Mesenchymal stem cell (in vitro differentiated cells and primary cell): ENCODE measurements around the gene SYNDIG1L.

ENCODE experiments used
- DNase-seq: peaks from one replicate; pipeline ENCODE4 v3.0.0-alpha.2; 2013
- H2AFZ ChIP-seq: one replicate; pipeline ENCODE4 v1.6.1; 2013; ENCODE audit warnings: low read depth, mild to moderate bottlenecking, control low read depth, inconsistent platforms, low read length, moderate library complexity
- H2AK5ac ChIP-seq: 2 replicates; pipeline ENCODE4 v1.6.1; 2013; ENCODE audit warnings: low read length, moderate library complexity, mild to moderate bottlenecking, inconsistent platforms; ENCODE audit not compliant: severe bottlenecking
- H2BK120ac ChIP-seq: one replicate; pipeline ENCODE4 v1.6.1; 2013; ENCODE audit warnings: low read depth, mild to moderate bottlenecking, inconsistent platforms, low read length, moderate library complexity
- H2BK12ac ChIP-seq, 2 experiments: one replicate each; pipeline ENCODE4 v1.6.1; 2013; ENCODE audit warnings: inconsistent platforms in 2 of 2, low read length in 2 of 2, mild to moderate bottlenecking in 2 of 2, moderate library complexity in 2 of 2, control low read depth in 1 of 2
- H2BK15ac ChIP-seq: one replicate; pipeline ENCODE4 v1.6.1; 2013; ENCODE audit warnings: mild to moderate bottlenecking, low read depth, inconsistent platforms; ENCODE audit not compliant: poor library complexity, severe bottlenecking
- H2BK5ac ChIP-seq: 2 replicates; pipeline ENCODE4 v1.6.1; 2013; ENCODE audit warnings: low read depth, mild to moderate bottlenecking, low read length, control low read depth, inconsistent platforms; ENCODE audit not compliant: poor library complexity, severe bottlenecking
- H3K14ac ChIP-seq, 2 experiments: one replicate each; pipeline ENCODE4 v1.6.1; 2013; ENCODE audit warnings: inconsistent platforms in 2 of 2, low read length in 2 of 2, control low read depth in 1 of 2, mild to moderate bottlenecking in 1 of 2, moderate library complexity in 1 of 2
- H3K18ac ChIP-seq, 2 experiments: one replicate each; pipeline ENCODE4 v1.6.1; 2013; ENCODE audit warnings: inconsistent platforms in 2 of 2, low read length in 2 of 2, control low read depth in 1 of 2, low read depth in 1 of 2, mild to moderate bottlenecking in 1 of 2
- H3K23ac ChIP-seq, 2 experiments: one replicate each; pipeline ENCODE4 v1.6.1; 2013; ENCODE audit warnings: inconsistent platforms in 2 of 2, low read length in 2 of 2, mild to moderate bottlenecking in 2 of 2, moderate library complexity in 2 of 2, control low read depth in 1 of 2
- H3K27ac ChIP-seq: 2 replicates; pipeline ENCODE4 v1.5.1; 2013; ENCODE audit warnings: mild to moderate bottlenecking, moderate library complexity, low read length, control low read depth, inconsistent platforms; ENCODE audit not compliant: poor library complexity, severe bottlenecking
- H3K27me3 ChIP-seq, 2 experiments: 2 replicates each; pipeline versions ENCODE4 v1.6.1 to v1.7.0; 2013; ENCODE audit warnings: low read length in 2 of 2, mild to moderate bottlenecking in 2 of 2, moderate library complexity in 2 of 2, control low read depth in 1 of 2, inconsistent platforms in 1 of 2; ENCODE audit not compliant: control insufficient read depth in 1 of 2, insufficient read depth in 1 of 2
- H3K36me3 ChIP-seq, 2 experiments: 2 replicates each; pipeline versions ENCODE4 v1.6.1 to v1.7.0; 2013; ENCODE audit warnings: low read length in 2 of 2, control low read depth in 1 of 2, inconsistent platforms in 1 of 2, low read depth in 1 of 2, mild to moderate bottlenecking in 1 of 2; ENCODE audit not compliant: insufficient read depth in 2 of 2, control insufficient read depth in 1 of 2
- H3K4ac ChIP-seq, 2 experiments: one replicate each; pipeline ENCODE4 v1.6.1; 2013; ENCODE audit warnings: inconsistent platforms in 2 of 2, low read length in 2 of 2, mild to moderate bottlenecking in 2 of 2, moderate library complexity in 2 of 2, control low read depth in 1 of 2, low read depth in 1 of 2
- H3K4me1 ChIP-seq: 2 replicates; pipeline ENCODE4 v1.6.1; 2013; ENCODE audit warnings: low read depth, low read length, control low read depth; ENCODE audit not compliant: control insufficient read depth, insufficient read depth
- H3K4me2 ChIP-seq: 2 replicates; pipeline ENCODE4 v1.6.1; 2013; ENCODE audit warnings: low read length, mild to moderate bottlenecking, inconsistent platforms; ENCODE audit not compliant: poor library complexity, severe bottlenecking
- H3K4me3 ChIP-seq, 2 experiments: 2 replicates each; pipeline versions ENCODE4 v1.5.1 to v1.7.0; 2013; ENCODE audit warnings: low read length in 2 of 2, mild to moderate bottlenecking in 2 of 2, control low read depth in 1 of 2, low read depth in 1 of 2; ENCODE audit not compliant: insufficient read depth in 1 of 2
- H3K79me1 ChIP-seq: replicated peaks from 2 replicates; pipeline ENCODE4 v1.6.1; 2013; ENCODE audit warnings: mild to moderate bottlenecking, control low read depth, low read length, inconsistent platforms; ENCODE audit not compliant: poor library complexity, severe bottlenecking
- H3K9ac ChIP-seq: 2 replicates; pipeline ENCODE4 v1.7.0; 2013; ENCODE audit warnings: mild to moderate bottlenecking, low read length, moderate library complexity
- H3K9me3 ChIP-seq: 2 replicates; pipeline ENCODE4 v1.7.0; 2013; ENCODE audit warnings: mild to moderate bottlenecking, low read length; ENCODE audit not compliant: control insufficient read depth
- H4K8ac ChIP-seq: one replicate; pipeline ENCODE4 v1.6.1; 2013; ENCODE audit warnings: inconsistent platforms, mild to moderate bottlenecking, low read length, moderate library complexity
- H4K91ac ChIP-seq: one replicate; pipeline ENCODE4 v1.6.1; 2013; ENCODE audit warnings: mild to moderate bottlenecking, low read length, inconsistent platforms
- WGBS: methylation state at CpG from one replicate; pipeline ENCODE4 v1.1.7; 2013; ENCODE audit warnings: mixed read lengths; 5-methylcytosine and 5-hydroxymethylcytosine counted together

The SYNDIG1L gene

DNA sequence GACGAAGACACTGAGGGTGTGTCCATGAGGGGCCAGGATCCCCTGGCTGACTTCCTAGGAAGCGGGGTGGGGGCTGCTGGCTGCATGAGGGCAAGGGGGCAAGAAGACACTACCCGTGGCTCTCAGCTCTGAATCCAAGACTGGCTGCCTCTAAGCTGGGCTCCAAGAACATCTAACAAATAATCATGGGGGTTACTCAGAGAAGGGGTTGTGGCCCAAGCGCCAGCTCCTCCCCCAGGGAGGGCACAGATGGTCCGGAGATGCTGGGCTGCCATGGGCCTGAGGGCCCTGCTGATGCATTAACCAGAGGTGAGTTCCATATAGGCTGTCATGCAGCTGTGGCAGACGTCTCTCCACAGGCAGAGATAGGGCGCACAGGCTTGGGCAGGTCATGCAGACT is 14.3 kb downstream of the SYNDIG1L start:
- H3K4me1 ChIP-seq: peaks cover 7% of the 10 kb centered on the region
- peaks cover 78% of the 10 kb centered on the region in 2 experiments for H3K27me3 ChIP-seq
- no peak overlapping the region for H4K8ac ChIP-seq
- no peak overlapping the region for H3K23ac ChIP-seq
- H4K91ac ChIP-seq: no peak overlapping the region
- H3K4ac ChIP-seq: no peak overlapping the region
- peak overlapping the region in 1 of 2 experiments; percentile 51 for H3K14ac ChIP-seq
- H3K9ac ChIP-seq: no peak overlapping the region
- 84% methylated on average over 7 of the region's 7 CpGs for WGBS
- H3K36me3 ChIP-seq: no peaks in the 10 kb centered on the region
- no peak overlapping the region for H2BK12ac ChIP-seq
- H2AFZ ChIP-seq: no peak overlapping the region
- H3K4me3 ChIP-seq: no peak overlapping the region
- no peak overlapping the region for H3K27ac ChIP-seq
- H2BK5ac ChIP-seq: no peak overlapping the region
- peaks cover 5% of the 10 kb centered on the region for H3K9me3 ChIP-seq
- no peak overlapping the region for H2BK15ac ChIP-seq
- DNase-seq: no peak
- no peaks in the 10 kb centered on the region for H3K79me1 ChIP-seq
- no peak overlapping the region for H3K4me2 ChIP-seq
- no peak overlapping the region for H3K18ac ChIP-seq
- H2BK120ac ChIP-seq: no peak overlapping the region
- H2AK5ac ChIP-seq: no peak overlapping the region

- no peak overlapping the region for H2BK5ac ChIP-seq
- no peak overlapping the region for H3K27ac ChIP-seq
- H2BK120ac ChIP-seq: no peak overlapping the region
- no peak overlapping the region for H3K9ac ChIP-seq
- H3K9me3 ChIP-seq: no peaks in the 10 kb centered on the region
- H3K79me1 ChIP-seq: no peaks in the 10 kb centered on the region
- no peak overlapping the region for H2BK15ac ChIP-seq
- no peak overlapping the region for H3K4me2 ChIP-seq
- H2AFZ ChIP-seq: no peak overlapping the region
- 79% methylated on average over 6 of the region's 6 CpGs for WGBS
- no peak overlapping the region for H4K91ac ChIP-seq
- no peak overlapping the region for H4K8ac ChIP-seq
- H3K4me1 ChIP-seq: peaks cover 2% of the 10 kb centered on the region
- H3K23ac ChIP-seq: peak overlapping the region in 1 of 2 experiments; percentile 14
- peaks cover 82 to 83% of the 10 kb centered on the region in 2 experiments for H3K27me3 ChIP-seq
- DNase-seq: no peak
- H3K18ac ChIP-seq: no peak overlapping the region
- no peak overlapping the region for H2AK5ac ChIP-seq
- H3K4ac ChIP-seq: no peak overlapping the region
- H3K14ac ChIP-seq: no peak overlapping the region
- no peak overlapping the region for H3K4me3 ChIP-seq
- no peaks in the 10 kb centered on the region for H3K36me3 ChIP-seq
- no peak overlapping the region for H2BK12ac ChIP-seq
Observed at GRCh38 chr14:74409441-74409840, 16.6 kb downstream of the SYNDIG1L start.

- H3K27me3 ChIP-seq: peaks cover 83 to 87% of the 10 kb centered on the region in 2 experiments
- H4K91ac ChIP-seq: no peak overlapping the region
- H3K18ac ChIP-seq: no peak overlapping the region
- H3K9me3 ChIP-seq: no peaks in the 10 kb centered on the region
- no peak overlapping the region for H3K9ac ChIP-seq
- no peaks in the 10 kb centered on the region for H3K36me3 ChIP-seq
- H2BK15ac ChIP-seq: no peak overlapping the region
- H2AK5ac ChIP-seq: no peak overlapping the region
- H4K8ac ChIP-seq: no peak overlapping the region
- H2BK5ac ChIP-seq: no peak overlapping the region
- H3K4me3 ChIP-seq: no peak overlapping the region
- WGBS: 86% methylated on average over 2 of the region's 3 CpGs
- H3K4me2 ChIP-seq: no peak overlapping the region
- no peak for DNase-seq
- no peak overlapping the region for H2BK12ac ChIP-seq
- H2AFZ ChIP-seq: no peak overlapping the region
- H3K4ac ChIP-seq: no peak overlapping the region
- no peaks in the 10 kb centered on the region for H3K4me1 ChIP-seq
- H3K23ac ChIP-seq: no peak overlapping the region
- H3K14ac ChIP-seq: no peak overlapping the region
- H2BK120ac ChIP-seq: no peak overlapping the region
- no peak overlapping the region for H3K27ac ChIP-seq
- H3K79me1 ChIP-seq: no peaks in the 10 kb centered on the region
Observed at GRCh38 chr14:74408870-74409269, 17.1 kb downstream of the SYNDIG1L start.

- H3K4me1 ChIP-seq: peaks cover 3% of the 10 kb centered on the region
- H3K4me2 ChIP-seq: no peak overlapping the region
- no peaks in the 10 kb centered on the region for H3K9me3 ChIP-seq
- H3K79me1 ChIP-seq: no peaks in the 10 kb centered on the region
- no peak overlapping the region for H2AFZ ChIP-seq
- H2BK120ac ChIP-seq: no peak overlapping the region
- no peak overlapping the region for H4K8ac ChIP-seq
- H4K91ac ChIP-seq: no peak overlapping the region
- 93% methylated on average over 5 of the region's 5 CpGs for WGBS
- no peak overlapping the region for H3K23ac ChIP-seq
- no peak overlapping the region for H3K9ac ChIP-seq
- H3K14ac ChIP-seq: no peak overlapping the region
- H3K4ac ChIP-seq: no peak overlapping the region
- no peak overlapping the region for H3K27ac ChIP-seq
- no peak for DNase-seq
- H2BK12ac ChIP-seq: no peak overlapping the region
- H2BK15ac ChIP-seq: no peak overlapping the region
- H2BK5ac ChIP-seq: no peak overlapping the region
- H2AK5ac ChIP-seq: no peak overlapping the region
- H3K18ac ChIP-seq: no peak overlapping the region
- peaks cover 76 to 82% of the 10 kb centered on the region in 2 experiments for H3K27me3 ChIP-seq
- no peaks in the 10 kb centered on the region for H3K36me3 ChIP-seq
- no peak overlapping the region for H3K4me3 ChIP-seq
Observed at GRCh38 chr14:74407801-74408154, 18.2 kb downstream of the SYNDIG1L start.
